GM18861 (cell line): ENCODE measurements around the gene RHEB.
A peak's percentile ranks its signal among the peaks of the same experiment; 100 is the strongest.

Source experiments
- ATAC-seq: cut with Tn5 transposase; IDR thresholded peaks from one replicate; pipeline ENCODE4 v1.9.1; 2021; ENCODE audit not compliant: unreplicated experiment

Gene RHEB

GRCh38 chr7:151477867-151478266 is 41.8 kb downstream of the RHEB start:
- ATAC-seq: no peak

- ATAC-seq: peak; percentile 34
These were observed 46.9 kb downstream of the RHEB start for GRCh38 chr7:151472644-151473380.

- ATAC-seq: no peak
These were observed 49.0 kb downstream of the RHEB start for GRCh38 chr7:151470711-151471110.

GRCh38 chr7:151469281-151469680 is 50.4 kb downstream of the RHEB start:
- no peak for ATAC-seq

GRCh38 chr7:151468217-151469018 is 51.3 kb downstream of the RHEB start:
- no peak for ATAC-seq

GRCh38 chr7:151465169-151465568 is 54.5 kb downstream of the RHEB start:
- ATAC-seq: no peak

- ATAC-seq: no peak
These were observed 57.4 kb downstream of the RHEB start for GRCh38 chr7:151462306-151462779.

- ATAC-seq: no peak
These were observed 57.8 kb downstream of the RHEB start for GRCh38 chr7:151461942-151462230.

- no peak for ATAC-seq
These were observed 58.4 kb downstream of the RHEB start for GRCh38 chr7:151461096-151461941.

- ATAC-seq: no peak
These were observed 59.2 kb downstream of the RHEB start for GRCh38 chr7:151460474-151460855.

GRCh38 chr7:151459726-151460473 is 59.8 kb downstream of the RHEB start:
- no peak for ATAC-seq

GRCh38 chr7:151457534-151457933 is 62.2 kb downstream of the RHEB start:
- ATAC-seq: no peak

GRCh38 chr7:151456782-151457181 is 62.9 kb downstream of the RHEB start:
- no peak for ATAC-seq

GRCh38 chr7:151456276-151456675 is 63.4 kb downstream of the RHEB start:
- no peak for ATAC-seq

- no peak for ATAC-seq
These were observed 64.0 kb downstream of the RHEB start for GRCh38 chr7:151455690-151456089.

- ATAC-seq: no peak
These were observed 64.7 kb downstream of the RHEB start for GRCh38 chr7:151454932-151455530.

- ATAC-seq: no peak
These were observed 65.4 kb downstream of the RHEB start for GRCh38 chr7:151454305-151454704.

- no peak for ATAC-seq
These were observed 66.3 kb downstream of the RHEB start for GRCh38 chr7:151453326-151453791.

GRCh38 chr7:151452680-151453325 is 66.9 kb downstream of the RHEB start:
- no peak for ATAC-seq
